MCF 10A (cell line): ENCODE data around the gene RELN. TPM values are rescaled to one million over a fixed set of nuclear protein-coding genes. Genes with fewer than 3 reads are reported as not detected.

Experiments
- BruUV-seq: library from RNA; stranded (reverse); fragments of 400-500 nt; replicated peaks from 2 replicates; lab custom pipeline; 2021; lab: Mats Ljungman, UMichigan
- CTCF ChIA-PET: fragments of 300-600 bp; sonication (Branson Sonifier 250); formaldehyde crosslinking; extraction: SDS; loops from one replicate; lab custom pipeline; 2021; ENCODE audit warnings: antibody characterized with exemption, inconsistent platforms; lab: Yijun Ruan, JAX
- POLR2A ChIA-PET: fragments of 300-600, 350-650 bp; sonication (Branson Sonifier 250); formaldehyde crosslinking; extraction: SDS; loops from one replicate; lab custom pipeline; 2020; ENCODE audit warnings: antibody characterized with exemption, inconsistent platforms; lab: Yijun Ruan, JAX
- DNase-seq: peaks from one replicate; pipeline ENCODE4 v3.0.0-alpha.2; 2018; ENCODE audit not compliant: unreplicated experiment
- H3K27ac Mint-ChIP-seq: one replicate; pipeline ENCODE4 v1.8.0; 2022; ENCODE audit warnings: mild to moderate bottlenecking, low read depth, mixed read lengths; ENCODE audit not compliant: unreplicated experiment
- H3K27me3 Mint-ChIP-seq: one replicate; pipeline ENCODE4 v1.8.0; 2022; ENCODE audit warnings: mixed read lengths; ENCODE audit not compliant: insufficient read depth, unreplicated experiment
- H3K36me3 Mint-ChIP-seq: one replicate; pipeline ENCODE4 v1.8.0; 2022; ENCODE audit warnings: mild to moderate bottlenecking, moderate library complexity, mixed read lengths; ENCODE audit not compliant: insufficient read depth, unreplicated experiment
- H3K4me1 Mint-ChIP-seq: one replicate; pipeline ENCODE4 v1.8.0; 2022; ENCODE audit warnings: mixed read lengths; ENCODE audit not compliant: insufficient read depth, unreplicated experiment
- H3K4me3 Mint-ChIP-seq: one replicate; pipeline ENCODE4 v1.8.0; 2022; ENCODE audit warnings: mild to moderate bottlenecking, moderate library complexity, mixed read lengths; ENCODE audit not compliant: unreplicated experiment
- H3K9me3 Mint-ChIP-seq: one replicate; pipeline ENCODE4 v1.8.0; 2022; ENCODE audit warnings: mixed read lengths; ENCODE audit not compliant: unreplicated experiment
- CTCF ChIP-seq: fragments of 200-600 bp; IDR thresholded peaks from one replicate; pipeline ENCODE4 v1.8.0; 2022; ENCODE audit warnings: antibody characterized with exemption, mild to moderate bottlenecking; ENCODE audit not compliant: unreplicated experiment
- intact Hi-C: fragments of 100-400 bp; cut with micrococcal nuclease; formaldehyde crosslinking; loops from 2 replicates; pipeline ENCODE4 v1.14.1; 2022
- total RNA-seq: library from RNA; stranded (reverse); gene quantifications from 2 replicates; pipeline ENCODE4 v1.2.3, GENCODE V29; 2022

RELN gene
- total RNA-seq, 1 experiment from 2014 or later = not detected

GRCh38 chr7:103704701-103705100 lies 284.8 kb downstream of the RELN start:
- ChIA-PET POLR2A (no interaction called here), CTCF (no interaction called here)
- no peak for DNase-seq
- intact Hi-C loops = no loop called here
- TF ChIP-seq CTCF = no peak
- no peaks in the 10 kb centered on the region for H3K4me1 Mint-ChIP-seq
- peaks cover 35% of the 10 kb centered on the region for H3K27me3 Mint-ChIP-seq
- H3K36me3 Mint-ChIP-seq = no peaks in the 10 kb centered on the region
- H3K27ac Mint-ChIP-seq = no peak overlapping the region
- BruUV-seq = no TSS peak
- H3K4me3 Mint-ChIP-seq = no peak overlapping the region
- no peaks in the 10 kb centered on the region for H3K9me3 Mint-ChIP-seq

GRCh38 chr7:103702982-103703381 lies 286.5 kb downstream of the RELN start:
- TF ChIP-seq CTCF = no peak
- POLR2A ChIA-PET = interaction anchor here (0.6 kb wide), 1 partner anchor 23 kb away, joined by 3 read pairs; no protein-coding TSS in a partner anchor
- no peaks in the 10 kb centered on the region for H3K36me3 Mint-ChIP-seq
- H3K27ac Mint-ChIP-seq = no peak overlapping the region
- no peaks in the 10 kb centered on the region for H3K9me3 Mint-ChIP-seq
- DNase-seq = no peak
- H3K4me3 Mint-ChIP-seq = no peak overlapping the region
- no TSS peak for BruUV-seq
- H3K4me1 Mint-ChIP-seq = no peaks in the 10 kb centered on the region
- CTCF ChIA-PET = interaction anchor here (0.5 to 0.8 kb wide), 2 partner anchors 91 to 1357 kb away, joined by 3 read pairs; no protein-coding TSS in a partner anchor
- peaks cover 35% of the 10 kb centered on the region for H3K27me3 Mint-ChIP-seq
- intact Hi-C loops = no loop called here

GRCh38 chr7:103702454-103702853 lies 287.0 kb downstream of the RELN start:
- no TSS peak for BruUV-seq
- TF ChIP-seq CTCF = no peak
- no peak overlapping the region for H3K4me3 Mint-ChIP-seq
- no peaks in the 10 kb centered on the region for H3K36me3 Mint-ChIP-seq
- POLR2A ChIA-PET = interaction anchor here (0.6 kb wide), 1 partner anchor 22 kb away, joined by 3 read pairs; no protein-coding TSS in a partner anchor
- CTCF ChIA-PET = interaction anchor here (0.5 to 0.8 kb wide), 2 partner anchors 90 to 1357 kb away, joined by 3 read pairs; no protein-coding TSS in a partner anchor
- H3K27ac Mint-ChIP-seq = no peak overlapping the region
- DNase-seq = no peak
- no peaks in the 10 kb centered on the region for H3K4me1 Mint-ChIP-seq
- no peaks in the 10 kb centered on the region for H3K9me3 Mint-ChIP-seq
- H3K27me3 Mint-ChIP-seq = peaks cover 37% of the 10 kb centered on the region
- intact Hi-C loops = no loop called here

GRCh38 chr7:103699032-103699431 lies 290.4 kb downstream of the RELN start:
- Mint-ChIP-seq H3K27me3 (peaks cover 49% of the 10 kb centered on the region), H3K4me3 (no peak overlapping the region), H3K4me1 (no peaks in the 10 kb centered on the region), H3K36me3 (no peaks in the 10 kb centered on the region), H3K9me3 (no peaks in the 10 kb centered on the region), H3K27ac (no peak overlapping the region)
- DNase-seq = no peak
- intact Hi-C loops = no loop called here
- ChIA-PET CTCF (interaction anchor here (0.9 kb wide), 1 partner anchor 1219 kb away, joined by 3 read pairs; no protein-coding TSS in a partner anchor), POLR2A (no interaction called here)
- BruUV-seq = no TSS peak
- no peak for TF ChIP-seq CTCF
